GM12878 (cell line): ENCODE measurements around the gene LARP4B.

Experiments
- CHD4 ChIP-seq: fragments of 200-600 bp; sonication (generic); IDR thresholded peaks from 2 replicates; pipeline ENCODE4 v1.6.1; 2016; ENCODE audit warnings: mild to moderate bottlenecking
- CTCF ChIP-seq, 3 experiments: IDR thresholded peaks in 2 of 3; conservative IDR thresholded peaks in 1 of 3; 2 replicates each; pipeline ENCODE4 v1.5.1; 2011; ENCODE audit warnings: low read depth in 3 of 3, low read length in 3 of 3, mild to moderate bottlenecking in 3 of 3, control low read depth in 2 of 3, moderate library complexity in 2 of 3, inconsistent platforms in 1 of 3, mixed read lengths in 1 of 3; ENCODE audit not compliant: control insufficient read depth in 2 of 3, insufficient read depth in 1 of 3; ENCODE audit errors: extremely low read depth in 1 of 3
- EP300 ChIP-seq, 2 experiments: fragments of 150-350 bp in 1 of 2; IDR thresholded peaks; 2 replicates each; pipeline ENCODE4 v1.6.1; 2011 to 2012; ENCODE audit warnings: low read depth in 2 of 2, low read length in 2 of 2, borderline replicate concordance in 1 of 2, improper control_type of control experiment in 1 of 2, inconsistent platforms in 1 of 2; ENCODE audit not compliant: control insufficient read depth in 1 of 2
- MAX ChIP-seq: IDR thresholded peaks from 2 replicates; pipeline ENCODE4 v1.6.1; 2012; ENCODE audit warnings: low read depth, low read length, improper control_type of control experiment
- POLR2AphosphoS5 ChIP-seq: IDR thresholded peaks from 2 replicates; pipeline ENCODE4 v1.6.1; 2011; ENCODE audit warnings: mild to moderate bottlenecking, low read length, inconsistent platforms
- RCOR1 ChIP-seq: conservative IDR thresholded peaks from 2 replicates; pipeline ENCODE4 v1.6.1; 2012; ENCODE audit warnings: low read depth, low read length, improper control_type of control experiment
- SMAD1 ChIP-seq: fragments of 450-650 bp; IDR thresholded peaks from 2 replicates; pipeline ENCODE4 v1.6.1; 2018; ENCODE audit warnings: mild to moderate bottlenecking, low read depth; ENCODE audit not compliant: partially characterized antibody
- ZNF384 ChIP-seq: IDR thresholded peaks from 2 replicates; pipeline ENCODE4 v1.6.1; 2012; ENCODE audit warnings: low read depth, mild to moderate bottlenecking, low read length, improper control_type of control experiment, borderline replicate concordance
- ZNF687 ChIP-seq: fragments of 450-650 bp; IDR thresholded peaks from 2 replicates; pipeline ENCODE4 v1.6.1; 2017; ENCODE audit warnings: mild to moderate bottlenecking, moderate library complexity

- TF ChIP-seq CTCF (IDR thresholded peaks at IDR 0.05 in 2 of 3, conservative IDR thresholded peaks at IDR 0.05 in 1 of 3; ENCODE audit: control insufficient read depth in 2 of 3, extremely low read depth in 1 of 3, insufficient read depth in 1 of 3, low read depth in 3 of 3, low read length in 3 of 3) (no peak), ZNF687 (no peak), MAX (no peak), SMAD1 (no peak), ZNF384 (no peak), EP300 (IDR thresholded peaks at IDR 0.05; ENCODE audit: borderline replicate concordance in 1 of 2, control insufficient read depth in 1 of 2, low read depth in 2 of 2, low read length in 2 of 2) (no peak), CHD4 (no peak), POLR2AphosphoS5 (no peak), RCOR1 (no peak)
These were observed 124.1 kb downstream of the LARP4B start for GRCh38 chr10:807163-807957.
